Activated T-cell treated with anti-CD3 and anti-CD28 coated beads, Interleukin-2, amount 50 U/mL, for 24 hours (primary cell): Measurements from ENCODE around the gene BCL2L13.
"Not testable (repeated sequence)": the region's sequence is repeated elsewhere in the genome, so short reads cannot be mapped to it uniquely, and the experiment has no call there.

Experiments
- DNase-seq: peaks from one replicate; pipeline ENCODE4 v3.0.0-alpha.2; 2020
- H3K27ac Mint-ChIP-seq: 2 replicates; pipeline ENCODE4 v1.8.0; 2020; ENCODE audit warnings: mild to moderate bottlenecking, mixed read lengths
- H3K27me3 Mint-ChIP-seq: 2 replicates; pipeline ENCODE4 v1.8.0; 2020; ENCODE audit warnings: mixed read lengths
- H3K36me3 Mint-ChIP-seq: 2 replicates; pipeline ENCODE4 v1.8.0; 2020; ENCODE audit warnings: low read depth, mixed read lengths
- H3K4me1 Mint-ChIP-seq: 2 replicates; pipeline ENCODE4 v1.8.0; 2020; ENCODE audit warnings: low read depth, mixed read lengths
- H3K4me3 Mint-ChIP-seq: 2 replicates; pipeline ENCODE4 v1.8.0; 2020; ENCODE audit warnings: mild to moderate bottlenecking, moderate library complexity, mixed read lengths
- H3K9me3 Mint-ChIP-seq: 2 replicates; pipeline ENCODE4 v1.8.0; 2020; ENCODE audit warnings: mixed read lengths

BCL2L13 gene

GRCh38 chr22:17741866-17742526, 103.4 kb downstream of the BCL2L13 start:
- DNase-seq: no peak
- Mint-ChIP-seq H3K4me3 (no peak overlapping the region), H3K9me3 (no peaks in the 10 kb centered on the region), H3K36me3 (peaks cover 40% of the 10 kb centered on the region), H3K27ac (no peak overlapping the region), H3K27me3 (no peaks in the 10 kb centered on the region), H3K4me1 (peaks cover 6% of the 10 kb centered on the region)

- H3K9me3 Mint-ChIP-seq: no peaks in the 10 kb centered on the region
- no peak overlapping the region for H3K4me3 Mint-ChIP-seq
- no peak overlapping the region for H3K27ac Mint-ChIP-seq
- peak; percentile 82 for DNase-seq
- H3K4me1 Mint-ChIP-seq: peaks cover 6% of the 10 kb centered on the region
- H3K27me3 Mint-ChIP-seq: no peaks in the 10 kb centered on the region
- peaks cover 36% of the 10 kb centered on the region for H3K36me3 Mint-ChIP-seq
Observed at GRCh38 chr22:17742527-17742902, 104.0 kb downstream of the BCL2L13 start.

- peaks cover 24% of the 10 kb centered on the region for H3K36me3 Mint-ChIP-seq
- no peak for DNase-seq
- H3K4me1 Mint-ChIP-seq: peaks cover 6% of the 10 kb centered on the region
Observed at GRCh38 chr22:17743661-17744411, 105.3 kb downstream of the BCL2L13 start.

GRCh38 chr22:17744430-17744829, 105.9 kb downstream of the BCL2L13 start:
- H3K4me1 Mint-ChIP-seq: peaks cover 6% of the 10 kb centered on the region
- no peaks in the 10 kb centered on the region for H3K27me3 Mint-ChIP-seq
- H3K36me3 Mint-ChIP-seq: peaks cover 19% of the 10 kb centered on the region
- H3K27ac Mint-ChIP-seq: no peak overlapping the region
- no peaks in the 10 kb centered on the region for H3K9me3 Mint-ChIP-seq
- H3K4me3 Mint-ChIP-seq: no peak overlapping the region
- no peak for DNase-seq

More at GRCh38 chr22:17743661-17744411, 105.3 kb downstream of the BCL2L13 start:
- no peak overlapping the region for H3K4me3 Mint-ChIP-seq
- no peaks in the 10 kb centered on the region for H3K9me3 Mint-ChIP-seq
- H3K27ac Mint-ChIP-seq: no peak overlapping the region
- H3K27me3 Mint-ChIP-seq: no peaks in the 10 kb centered on the region

- DNase-seq: no peak
- H3K27ac Mint-ChIP-seq: no peak overlapping the region
- H3K27me3 Mint-ChIP-seq: no peaks in the 10 kb centered on the region
- H3K9me3 Mint-ChIP-seq: no peaks in the 10 kb centered on the region
- H3K4me3 Mint-ChIP-seq: no peak overlapping the region
- H3K36me3 Mint-ChIP-seq: peaks cover 12% of the 10 kb centered on the region
- peaks cover 6% of the 10 kb centered on the region for H3K4me1 Mint-ChIP-seq
Observed at GRCh38 chr22:17746916-17747315, 108.4 kb downstream of the BCL2L13 start.

- peaks cover 9% of the 10 kb centered on the region for H3K4me1 Mint-ChIP-seq
- no peaks in the 10 kb centered on the region for H3K9me3 Mint-ChIP-seq
- no peak overlapping the region for H3K4me3 Mint-ChIP-seq
- H3K27ac Mint-ChIP-seq: no peak overlapping the region
- no peak for DNase-seq
- no peaks in the 10 kb centered on the region for H3K27me3 Mint-ChIP-seq
- peaks cover 7% of the 10 kb centered on the region for H3K36me3 Mint-ChIP-seq
Observed at GRCh38 chr22:17748555-17749353, 110.2 kb downstream of the BCL2L13 start.

GRCh38 chr22:17749605-17750395, 111.2 kb downstream of the BCL2L13 start:
- Mint-ChIP-seq H3K27me3 (no peaks in the 10 kb centered on the region), H3K4me1 (peaks cover 7% of the 10 kb centered on the region), H3K9me3 (no peaks in the 10 kb centered on the region), H3K36me3 (peaks cover 3% of the 10 kb centered on the region), H3K4me3 (no peak overlapping the region), H3K27ac (no peak overlapping the region)
- DNase-seq: no peak

GRCh38 chr22:17751596-17751995, 113.0 kb downstream of the BCL2L13 start:
- peaks cover 8% of the 10 kb centered on the region for H3K4me1 Mint-ChIP-seq
- DNase-seq: no peak
- H3K36me3 Mint-ChIP-seq: peaks cover 3% of the 10 kb centered on the region
- H3K4me3 Mint-ChIP-seq: no peak overlapping the region
- H3K9me3 Mint-ChIP-seq: no peaks in the 10 kb centered on the region
- H3K27ac Mint-ChIP-seq: no peak overlapping the region
- H3K27me3 Mint-ChIP-seq: no peaks in the 10 kb centered on the region

- Mint-ChIP-seq H3K4me3 (no peak overlapping the region), H3K36me3 (no peaks in the 10 kb centered on the region), H3K27me3 (no peaks in the 10 kb centered on the region), H3K4me1 (peaks cover 8% of the 10 kb centered on the region), H3K9me3 (no peaks in the 10 kb centered on the region), H3K27ac (no peak overlapping the region)
- no peak for DNase-seq
Observed at GRCh38 chr22:17753401-17753989, 114.9 kb downstream of the BCL2L13 start.

- no peak for DNase-seq
- Mint-ChIP-seq H3K4me1 (peaks cover 8% of the 10 kb centered on the region), H3K36me3 (no peaks in the 10 kb centered on the region), H3K4me3 (no peak overlapping the region), H3K27me3 (no peaks in the 10 kb centered on the region), H3K9me3 (no peaks in the 10 kb centered on the region), H3K27ac (no peak overlapping the region)
Observed at GRCh38 chr22:17754233-17754925, 115.8 kb downstream of the BCL2L13 start.

- H3K9me3 Mint-ChIP-seq: no peaks in the 10 kb centered on the region
- H3K4me3 Mint-ChIP-seq: no peak overlapping the region
- peaks cover 13% of the 10 kb centered on the region for H3K27me3 Mint-ChIP-seq
- no peak overlapping the region for H3K27ac Mint-ChIP-seq
- no peaks in the 10 kb centered on the region for H3K36me3 Mint-ChIP-seq
- peaks cover 32% of the 10 kb centered on the region for H3K4me1 Mint-ChIP-seq
- no peak for DNase-seq
Observed at GRCh38 chr22:17761138-17761488, 122.6 kb downstream of the BCL2L13 start.

- peaks cover 46% of the 10 kb centered on the region for H3K4me1 Mint-ChIP-seq
- not testable (repeated sequence) for H3K9me3 Mint-ChIP-seq, H3K36me3 Mint-ChIP-seq, H3K4me3 Mint-ChIP-seq, H3K27ac Mint-ChIP-seq, DNase-seq
- peaks cover 13% of the 10 kb centered on the region for H3K27me3 Mint-ChIP-seq
Observed at GRCh38 chr22:17763442-17763841, 124.9 kb downstream of the BCL2L13 start.

- Mint-ChIP-seq H3K4me3 (no peak overlapping the region), H3K36me3 (no peaks in the 10 kb centered on the region), H3K9me3 (no peaks in the 10 kb centered on the region), H3K27me3 (peaks cover 13% of the 10 kb centered on the region), H3K27ac (no peak overlapping the region), H3K4me1 (peaks cover 48% of the 10 kb centered on the region)
- no peak for DNase-seq
Observed at GRCh38 chr22:17764036-17764435, 125.5 kb downstream of the BCL2L13 start.
